K562 (cell line): ENCODE results near the gene ATAD2B. TPM values are rescaled to one million over a fixed set of nuclear protein-coding genes. Genes with fewer than 3 reads are reported as not detected.

Experiments used
- DIDO1 ChIP-seq: fragments of 450-650 bp; IDR thresholded peaks from 2 replicates; pipeline ENCODE4 v1.6.1; 2016; ENCODE audit warnings: low read depth, missing biosample characterization, missing genetic modification characterization
- NCOA6 ChIP-seq: fragments of 450-650 bp; IDR thresholded peaks from 2 replicates; pipeline ENCODE4 v1.6.1; 2017; ENCODE audit warnings: mild to moderate bottlenecking
- NUFIP1 ChIP-seq: fragments of 450-650 bp; IDR thresholded peaks from 2 replicates; pipeline ENCODE4 v1.6.1; 2018; ENCODE audit not compliant: partially characterized antibody
- ZBTB17 ChIP-seq: fragments of 450-650 bp; formaldehyde crosslinking; IDR thresholded peaks from 2 replicates; pipeline ENCODE4 v1.4.0; 2020; ENCODE audit warnings: mild to moderate bottlenecking
- polyA plus RNA-seq, 8 experiments: library from polyadenylated mRNA; depleted of rRNA in 4 of 8; stranded (reverse) in 5 of 8; unstranded in 3 of 8; fragments of >200 nt; fragmentation: Nextera tagmentation in 2 of 8; fragmentation: Illumina TruSeq in 1 of 8; extraction: Ambion mirVana in 2 of 8; extraction: Trizol in 1 of 8; gene quantifications; 2 replicates each; pipeline versions ENCODE4 v1.2.1 to v1.2.3, GENCODE V29; 2011 to 2014; ENCODE audit warnings: inconsistent platforms in 1 of 8, missing spikeins in 1 of 8
- total RNA-seq, 7 experiments: library from RNA; depleted of rRNA in 6 of 7; stranded (reverse); fragments of >200 nt in 6 of 7; fragmentation: Illumina TruSeq in 2 of 7; extraction: Trizol in 2 of 7; gene quantifications; 2 replicates each; pipeline versions ENCODE4 v1.2.1 to v1.2.3, GENCODE V29; 2011 to 2021; ENCODE audit warnings: low replicate concordance in 1 of 7
- TF ChIP-seq, protein P1 (sequence below): fragments of 250-450 bp; sonication (Bioruptor Pico); IDR thresholded peaks from 2 replicates; pipeline ENCODE4 v1.8.0; 2022; ENCODE audit warnings: inconsistent platforms, mild to moderate bottlenecking, moderate library complexity, borderline replicate concordance
- TF ChIP-seq, protein P2 (sequence below): fragments of 250-450 bp; sonication (Bioruptor Pico); IDR thresholded peaks from 2 replicates; pipeline ENCODE4 v1.9.0; 2021; ENCODE audit warnings: mild to moderate bottlenecking, inconsistent platforms
- TF ChIP-seq, protein P3 (sequence below): fragments of 250-450 bp; sonication (Bioruptor Pico); IDR thresholded peaks from 2 replicates; pipeline ENCODE4 v1.4.0; 2020; ENCODE audit warnings: mild to moderate bottlenecking, moderate library complexity
- TF ChIP-seq, protein P4 (sequence below): sonication (generic); formaldehyde crosslinking; IDR thresholded peaks from 2 replicates; pipeline ENCODE4 v1.8.0; 2022; ENCODE audit warnings: mild to moderate bottlenecking, low read depth, missing genetic modification reagents

Gene ATAD2B
- total and polyA plus RNA-seq, 9 of the 15 experiments (the other 6 are each of a cell fraction or from before 2014, with no cell fraction given) = 3.2 to 21.6 (median 11.4) TPM

DNA sequence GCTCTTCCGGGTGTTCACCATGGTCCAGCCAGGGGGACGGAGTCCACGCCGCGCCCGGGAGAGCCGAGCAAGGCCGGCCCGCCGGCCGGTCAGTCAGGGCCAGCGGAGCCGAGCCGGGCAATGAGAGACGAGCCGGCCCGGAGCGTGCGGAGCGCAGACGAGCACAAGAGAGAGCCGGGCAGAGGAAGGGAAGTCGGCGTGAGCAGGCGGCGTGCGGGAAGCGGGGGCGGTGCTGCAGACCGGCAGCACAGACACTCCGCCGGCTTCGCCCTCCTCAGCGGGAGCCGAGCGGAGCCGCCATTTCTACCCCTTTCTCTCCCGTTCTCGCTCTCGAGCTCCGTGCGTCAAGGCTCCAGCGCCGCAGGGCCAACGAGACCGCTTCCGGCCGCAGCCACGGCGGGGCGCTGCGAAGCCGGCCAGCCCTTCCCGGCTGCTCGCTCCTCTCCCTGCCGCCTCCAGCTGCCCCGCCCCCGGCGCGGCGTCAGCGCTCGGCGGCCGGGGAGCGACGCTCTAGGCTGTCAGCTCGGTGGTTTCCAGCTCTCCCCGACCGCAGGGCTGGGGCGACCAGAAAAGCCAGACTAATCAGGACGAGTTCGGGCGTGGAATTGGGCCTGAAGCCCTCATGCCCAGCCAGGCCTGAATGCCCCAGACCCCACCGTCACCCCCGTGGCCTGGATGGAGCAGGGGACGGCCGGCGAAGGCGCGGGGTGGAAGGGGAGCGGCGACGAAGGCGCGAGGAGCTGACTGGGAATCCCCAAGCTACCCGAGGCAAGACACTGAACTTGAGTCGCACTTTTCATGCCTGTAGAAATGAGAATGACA lies at the start of gene ATAD2B (continued):
- TF ChIP-seq, protein P1, sequence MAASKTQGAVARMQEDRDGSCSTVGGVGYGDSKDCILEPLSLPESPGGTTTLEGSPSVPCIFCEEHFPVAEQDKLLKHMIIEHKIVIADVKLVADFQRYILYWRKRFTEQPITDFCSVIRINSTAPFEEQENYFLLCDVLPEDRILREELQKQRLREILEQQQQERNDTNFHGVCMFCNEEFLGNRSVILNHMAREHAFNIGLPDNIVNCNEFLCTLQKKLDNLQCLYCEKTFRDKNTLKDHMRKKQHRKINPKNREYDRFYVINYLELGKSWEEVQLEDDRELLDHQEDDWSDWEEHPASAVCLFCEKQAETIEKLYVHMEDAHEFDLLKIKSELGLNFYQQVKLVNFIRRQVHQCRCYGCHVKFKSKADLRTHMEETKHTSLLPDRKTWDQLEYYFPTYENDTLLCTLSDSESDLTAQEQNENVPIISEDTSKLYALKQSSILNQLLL (CRISPR knock-in tag) = no peak
- TF ChIP-seq, protein P2, sequence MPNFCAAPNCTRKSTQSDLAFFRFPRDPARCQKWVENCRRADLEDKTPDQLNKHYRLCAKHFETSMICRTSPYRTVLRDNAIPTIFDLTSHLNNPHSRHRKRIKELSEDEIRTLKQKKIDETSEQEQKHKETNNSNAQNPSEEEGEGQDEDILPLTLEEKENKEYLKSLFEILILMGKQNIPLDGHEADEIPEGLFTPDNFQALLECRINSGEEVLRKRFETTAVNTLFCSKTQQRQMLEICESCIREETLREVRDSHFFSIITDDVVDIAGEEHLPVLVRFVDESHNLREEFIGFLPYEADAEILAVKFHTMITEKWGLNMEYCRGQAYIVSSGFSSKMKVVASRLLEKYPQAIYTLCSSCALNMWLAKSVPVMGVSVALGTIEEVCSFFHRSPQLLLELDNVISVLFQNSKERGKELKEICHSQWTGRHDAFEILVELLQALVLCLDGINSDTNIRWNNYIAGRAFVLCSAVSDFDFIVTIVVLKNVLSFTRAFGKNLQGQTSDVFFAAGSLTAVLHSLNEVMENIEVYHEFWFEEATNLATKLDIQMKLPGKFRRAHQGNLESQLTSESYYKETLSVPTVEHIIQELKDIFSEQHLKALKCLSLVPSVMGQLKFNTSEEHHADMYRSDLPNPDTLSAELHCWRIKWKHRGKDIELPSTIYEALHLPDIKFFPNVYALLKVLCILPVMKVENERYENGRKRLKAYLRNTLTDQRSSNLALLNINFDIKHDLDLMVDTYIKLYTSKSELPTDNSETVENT (CRISPR knock-in tag) = peak; percentile 98
- TF ChIP-seq NCOA6 (no peak), NUFIP1 (peak; percentile 5), DIDO1 (peak; percentile 54; the same call in 1 of the 2 replicates), ZBTB17 (CRISPR knock-in tag) (no peak)
- TF ChIP-seq, protein P3, sequence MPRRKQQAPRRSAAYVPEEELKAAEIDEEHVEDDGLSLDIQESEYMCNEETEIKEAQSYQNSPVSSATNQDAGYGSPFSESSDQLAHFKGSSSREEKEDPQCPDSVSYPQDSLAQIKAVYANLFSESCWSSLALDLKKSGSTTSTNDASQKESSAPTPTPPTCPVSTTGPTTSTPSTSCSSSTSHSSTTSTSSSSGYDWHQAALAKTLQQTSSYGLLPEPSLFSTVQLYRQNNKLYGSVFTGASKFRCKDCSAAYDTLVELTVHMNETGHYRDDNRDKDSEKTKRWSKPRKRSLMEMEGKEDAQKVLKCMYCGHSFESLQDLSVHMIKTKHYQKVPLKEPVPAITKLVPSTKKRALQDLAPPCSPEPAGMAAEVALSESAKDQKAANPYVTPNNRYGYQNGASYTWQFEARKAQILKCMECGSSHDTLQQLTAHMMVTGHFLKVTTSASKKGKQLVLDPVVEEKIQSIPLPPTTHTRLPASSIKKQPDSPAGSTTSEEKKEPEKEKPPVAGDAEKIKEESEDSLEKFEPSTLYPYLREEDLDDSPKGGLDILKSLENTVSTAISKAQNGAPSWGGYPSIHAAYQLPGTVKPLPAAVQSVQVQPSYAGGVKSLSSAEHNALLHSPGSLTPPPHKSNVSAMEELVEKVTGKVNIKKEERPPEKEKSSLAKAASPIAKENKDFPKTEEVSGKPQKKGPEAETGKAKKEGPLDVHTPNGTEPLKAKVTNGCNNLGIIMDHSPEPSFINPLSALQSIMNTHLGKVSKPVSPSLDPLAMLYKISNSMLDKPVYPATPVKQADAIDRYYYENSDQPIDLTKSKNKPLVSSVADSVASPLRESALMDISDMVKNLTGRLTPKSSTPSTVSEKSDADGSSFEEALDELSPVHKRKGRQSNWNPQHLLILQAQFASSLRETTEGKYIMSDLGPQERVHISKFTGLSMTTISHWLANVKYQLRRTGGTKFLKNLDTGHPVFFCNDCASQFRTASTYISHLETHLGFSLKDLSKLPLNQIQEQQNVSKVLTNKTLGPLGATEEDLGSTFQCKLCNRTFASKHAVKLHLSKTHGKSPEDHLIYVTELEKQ (CRISPR knock-in tag) = no peak
- TF ChIP-seq, protein P4, sequence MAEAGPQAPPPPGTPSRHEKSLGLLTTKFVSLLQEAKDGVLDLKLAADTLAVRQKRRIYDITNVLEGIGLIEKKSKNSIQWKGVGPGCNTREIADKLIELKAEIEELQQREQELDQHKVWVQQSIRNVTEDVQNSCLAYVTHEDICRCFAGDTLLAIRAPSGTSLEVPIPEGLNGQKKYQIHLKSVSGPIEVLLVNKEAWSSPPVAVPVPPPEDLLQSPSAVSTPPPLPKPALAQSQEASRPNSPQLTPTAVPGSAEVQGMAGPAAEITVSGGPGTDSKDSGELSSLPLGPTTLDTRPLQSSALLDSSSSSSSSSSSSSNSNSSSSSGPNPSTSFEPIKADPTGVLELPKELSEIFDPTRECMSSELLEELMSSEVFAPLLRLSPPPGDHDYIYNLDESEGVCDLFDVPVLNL (CRISPR knock-in tag) = 0 out of 2 replicates have a peak, but pooled peaks have one; percentile 45
